ENCODE measurements around the gene TTC22. TPM values are rescaled to one million over a fixed set of nuclear protein-coding genes. Genes with fewer than 3 reads are reported as not detected.

TTC22 gene
- total RNA-seq, 8 experiments from 2014 or later = 0.27 to 2.4 (median 0.62) TPM; not detected in 2

DNA sequence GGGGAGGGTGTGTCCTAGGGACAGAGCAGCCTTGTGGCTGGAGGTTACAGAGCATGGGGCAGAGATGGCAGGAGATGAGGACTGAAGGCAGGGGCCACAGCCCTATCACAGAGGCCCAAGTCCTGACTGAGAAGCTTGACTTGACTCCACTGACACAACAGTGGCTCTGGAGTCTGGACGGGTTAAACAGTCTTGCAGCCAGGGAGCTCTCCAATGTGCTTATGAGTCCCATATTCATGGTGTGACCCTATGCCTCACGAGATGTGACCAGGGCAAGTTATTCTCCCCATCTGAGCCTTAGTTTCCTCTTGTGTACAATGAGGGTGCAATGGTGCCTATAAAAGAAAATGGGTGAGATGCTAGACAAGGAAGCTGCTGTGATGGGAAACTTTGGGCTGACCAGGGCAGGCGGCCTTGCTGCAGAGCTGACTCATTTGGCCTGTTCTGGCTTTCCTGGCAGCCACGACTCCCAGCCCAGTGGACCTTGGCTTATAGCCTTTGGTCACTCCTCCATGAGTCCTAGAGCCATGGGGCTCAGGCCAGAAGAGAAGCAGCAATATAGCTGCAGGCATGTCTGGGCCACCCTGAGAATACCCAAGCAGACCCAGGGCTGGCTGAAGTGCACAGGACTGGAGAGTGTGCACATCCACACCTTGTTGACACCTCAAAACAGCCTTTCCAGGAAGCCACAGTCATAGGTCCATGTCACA lies 2.8 kb upstream of the TTC22 start:
- Histone ChIP-seq H3K4me3 (no peak overlapping the region), H3K27ac (no peak overlapping the region), H3K4me1 (replicated peaks in 1 of 2) (no peaks in the 10 kb centered on the region)
- 0 to 75% (median 51%) methylated on average over 1 to 4 of the region's 4 CpGs; no CpG with 5 or more reads in 3 of the 10 experiments for WGBS, 10 experiments
- ATAC-seq (replicated peaks in 6 of 8) = peak in 2 of 8 experiments; percentile 33 to 63
- in situ Hi-C loops (cut with MboI; ENCODE audit: low pct_unique_long_range_greater_than_20kb in 2 of 9, low sequenced_read_pairs in 9 of 9, unreplicated experiment in 9 of 9) = loop anchor here in 4 of 9 experiments (25.0 kb wide), 4 partner anchors 142 to 942 kb away; partner anchors contain the start of genes TCEANC2 (in 3 of the 4) and TMEM59 (in 3 of the 4)

DNA sequence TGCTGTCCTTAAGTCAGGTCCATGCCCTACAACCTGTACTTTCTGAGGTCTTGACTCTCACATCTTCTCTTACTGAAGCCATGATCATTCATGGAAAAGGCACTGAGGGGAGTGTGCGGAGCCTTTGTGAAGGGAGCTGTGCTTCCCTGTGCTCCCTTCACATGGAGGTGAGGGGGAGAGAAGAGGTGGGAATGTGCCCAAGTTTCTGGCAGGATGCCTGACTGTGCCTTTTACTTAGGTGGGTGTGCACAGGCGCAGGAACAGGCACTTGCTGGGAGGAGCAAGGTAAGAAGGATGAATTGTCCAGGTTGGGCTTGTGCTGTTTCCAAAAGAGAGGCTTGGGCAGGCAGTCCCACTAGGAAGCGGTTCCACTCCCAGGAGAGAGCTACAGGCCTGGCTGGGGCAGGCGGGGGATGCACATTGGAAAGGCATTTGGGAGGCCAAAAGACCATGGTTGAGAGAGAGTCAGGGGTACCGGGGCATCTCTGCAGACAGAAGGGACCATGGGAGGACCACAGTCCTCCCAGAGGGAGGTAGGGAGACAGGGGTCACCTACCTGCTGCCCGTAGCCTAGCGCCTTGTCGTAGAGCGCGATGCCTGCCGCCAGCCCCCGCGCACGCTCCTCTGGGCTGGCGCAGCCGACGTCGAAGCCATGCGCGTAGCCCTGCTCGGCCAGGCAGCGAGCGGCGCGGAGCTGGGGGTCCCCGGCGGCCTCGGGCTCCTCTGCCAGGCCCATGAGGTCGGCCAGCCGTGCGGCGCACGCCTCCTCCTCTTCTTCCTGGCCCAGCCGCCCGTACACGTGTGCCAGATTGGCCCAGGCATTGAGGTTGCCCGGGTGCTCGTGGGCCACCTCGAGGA lies 853 bp downstream of the TTC22 start:
- no peak overlapping the region for H3K4me3 ChIP-seq
- H3K4me1 ChIP-seq (replicated peaks in 1 of 2) = peaks cover 0 to under 1% of the 10 kb centered on the region in 2 donors
- no peak overlapping the region for H3K27ac ChIP-seq
- ATAC-seq (replicated peaks in 6 of 8) = peak in 2 of 8 experiments; percentile 8 to 10
- WGBS, 10 experiments = 83 to 97% (median 94%) methylated on average over 2 to 35 of the region's 39 CpGs; no CpG with 5 or more reads in 5 of the 10 experiments
- in situ Hi-C loops (cut with MboI; ENCODE audit: low pct_unique_long_range_greater_than_20kb in 2 of 9, low sequenced_read_pairs in 9 of 9, unreplicated experiment in 9 of 9) = loop anchor here in 4 of 9 experiments (25.0 kb wide), 4 partner anchors 138 to 938 kb away; partner anchors contain the start of genes TCEANC2 (in 3 of the 4) and TMEM59 (in 3 of the 4)

DNA sequence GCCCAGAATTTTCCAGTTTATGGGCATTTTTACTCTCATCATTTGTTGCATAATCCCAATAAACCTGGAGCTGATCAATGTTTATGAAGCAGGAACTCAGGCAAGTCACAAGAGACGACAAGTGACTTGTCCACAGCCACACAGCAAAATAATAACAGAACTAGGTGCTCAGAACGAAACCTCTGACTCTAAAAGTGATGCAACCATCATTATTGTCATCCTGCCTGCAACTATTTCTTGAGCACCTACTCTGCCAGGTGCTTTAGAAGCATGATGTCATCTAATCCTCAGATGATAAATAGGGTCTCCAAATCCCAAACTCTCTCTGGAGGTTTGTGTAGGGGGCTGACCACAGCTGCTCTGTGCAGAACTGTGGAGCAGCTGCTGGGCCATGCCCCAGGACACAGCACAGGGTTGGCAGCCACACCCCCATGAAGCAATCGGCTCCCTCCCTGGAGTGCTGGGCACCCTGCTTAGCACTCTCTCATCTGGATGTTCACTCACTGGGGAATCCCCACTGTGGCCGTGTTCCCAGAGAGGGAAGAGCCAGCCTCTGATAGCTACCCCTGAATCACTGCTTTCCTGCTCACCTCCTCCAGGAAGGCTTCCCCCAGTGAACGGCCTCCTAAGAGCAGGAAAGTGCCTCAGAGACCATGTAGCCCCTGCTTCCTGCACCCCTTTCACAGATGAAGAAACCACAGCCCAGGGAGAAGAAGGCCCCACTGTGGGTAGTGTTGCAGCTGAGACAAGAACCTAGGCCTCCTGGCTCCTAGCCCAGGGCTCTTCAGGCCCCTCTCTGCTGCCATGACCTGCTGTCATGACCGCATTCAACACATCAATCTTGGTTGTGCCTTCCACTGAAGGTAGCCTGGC lies 2.1 kb downstream of the TTC22 start:
- Histone ChIP-seq H3K4me3 (no peak overlapping the region), H3K4me1 (replicated peaks in 1 of 2) (peaks cover 8 to 13% of the 10 kb centered on the region in 2 donors), H3K27ac (no peak overlapping the region)
- ATAC-seq (replicated peaks in 6 of 8) = peak in 3 of 8 experiments; percentile 22 to 51 (median 49)
- in situ Hi-C loops (cut with MboI; ENCODE audit: low pct_unique_long_range_greater_than_20kb in 2 of 9, low sequenced_read_pairs in 9 of 9, unreplicated experiment in 9 of 9) = loop anchor here in 1 of 9 experiments (25.0 kb wide), 1 partner anchor 737 kb away; the partner anchor contains the start of genes TCEANC2 and TMEM59
- 33 to 100% (median 74%) methylated on average over 1 to 6 of the region's 6 CpGs for WGBS, 10 experiments

DNA sequence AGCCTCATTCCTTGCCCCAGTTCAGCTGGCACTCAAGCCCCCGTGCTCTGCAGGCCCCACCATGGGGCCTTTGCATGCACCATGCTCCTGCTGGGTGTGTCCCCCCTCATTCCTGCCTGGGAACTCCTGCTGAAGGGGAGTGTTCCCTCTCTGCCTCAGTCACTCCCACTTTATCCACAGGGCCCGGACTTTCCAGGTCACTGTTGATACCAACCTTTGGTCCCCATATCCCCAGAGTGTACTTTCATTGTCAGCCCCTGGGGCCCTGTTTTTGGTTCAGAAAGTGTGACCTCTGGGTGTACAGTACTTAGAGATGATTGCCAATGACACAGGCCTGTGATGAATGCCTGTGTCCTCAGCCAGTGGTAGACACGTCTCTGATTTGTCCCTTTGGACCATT lies 2.9 kb downstream of the TTC22 start:
- H3K4me3 ChIP-seq = no peak overlapping the region
- 0 to 100% (median 58%) methylated on average over 1 to 3 of the region's 3 CpGs; no CpG with 5 or more reads in 4 of the 10 experiments for WGBS, 10 experiments
- in situ Hi-C loops (cut with MboI; ENCODE audit: low pct_unique_long_range_greater_than_20kb in 2 of 9, low sequenced_read_pairs in 9 of 9, unreplicated experiment in 9 of 9) = loop anchor here in 1 of 9 experiments (25.0 kb wide), 1 partner anchor 736 kb away; the partner anchor contains the start of genes TCEANC2 and TMEM59
- ATAC-seq (replicated peaks in 6 of 8) = no peak
- peaks cover 8 to 19% of the 10 kb centered on the region in 2 donors for H3K4me1 ChIP-seq (replicated peaks in 1 of 2)
- H3K27ac ChIP-seq = no peak overlapping the region

DNA sequence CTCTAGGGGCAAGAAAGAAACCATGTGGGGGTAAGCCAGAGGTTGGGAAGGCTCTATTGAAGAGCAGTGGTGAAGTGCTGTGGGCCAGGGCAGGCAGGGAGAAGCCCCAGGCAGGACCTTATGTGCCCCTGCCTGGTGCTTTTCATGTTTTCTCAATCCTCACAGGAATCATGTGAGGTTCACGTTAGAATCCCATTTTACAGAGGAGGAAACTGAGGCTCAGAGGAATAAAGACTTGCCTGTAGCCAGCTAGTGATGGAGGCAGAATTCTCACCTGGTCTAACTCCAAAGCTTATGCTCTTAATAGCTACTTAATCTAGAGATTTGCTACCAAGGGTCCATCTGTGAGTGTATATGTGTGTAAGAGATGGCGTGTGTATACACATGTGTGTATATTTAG lies 4.2 kb downstream of the TTC22 start:
- no peak for ATAC-seq (replicated peaks in 6 of 8)
- no peak overlapping the region for H3K4me3 ChIP-seq
- 86 to 100% (median 93%) methylated on average over 2 of the region's 2 CpGs; no CpG with 5 or more reads in 6 of the 10 experiments for WGBS, 10 experiments
- peaks cover 18 to 26% of the 10 kb centered on the region in 2 donors for H3K4me1 ChIP-seq (replicated peaks in 1 of 2)
- in situ Hi-C loops (cut with MboI; ENCODE audit: low pct_unique_long_range_greater_than_20kb in 2 of 9, low sequenced_read_pairs in 9 of 9, unreplicated experiment in 9 of 9) = loop anchor here in 1 of 9 experiments (25.0 kb wide), 1 partner anchor 735 kb away; the partner anchor contains the start of genes TCEANC2 and TMEM59
- no peak overlapping the region for H3K27ac ChIP-seq

DNA sequence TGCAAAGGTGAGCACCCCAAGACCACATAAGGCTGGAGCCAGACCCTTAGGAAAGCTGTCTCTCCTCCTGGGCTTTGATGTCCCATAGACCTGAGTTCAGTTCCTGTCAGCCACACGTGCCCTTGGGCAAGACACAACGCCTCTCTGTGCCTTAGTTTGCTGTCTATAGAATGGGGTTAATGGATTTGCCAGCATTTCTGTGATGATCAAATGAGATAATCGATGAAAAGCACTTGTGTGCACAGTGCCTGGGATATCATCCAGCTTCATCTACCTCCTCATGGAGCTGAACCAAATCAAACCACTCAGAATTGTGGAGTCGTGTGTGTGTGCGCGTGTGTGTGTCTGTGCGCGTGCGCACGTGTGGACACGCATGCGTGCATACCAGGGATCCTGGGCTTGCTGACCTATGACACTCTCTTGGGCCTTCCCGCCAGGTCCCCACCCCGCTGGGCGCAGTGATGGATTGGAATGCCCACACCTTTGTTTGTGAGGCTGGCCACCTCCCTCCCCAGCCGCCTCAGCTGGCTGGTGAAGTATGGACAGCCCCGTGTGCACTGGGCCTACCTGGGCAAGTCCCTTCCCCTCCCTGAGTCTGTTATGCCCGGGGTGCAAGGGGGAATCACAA lies 5.2 kb downstream of the TTC22 start:
- in situ Hi-C loops (cut with MboI; ENCODE audit: low pct_unique_long_range_greater_than_20kb in 2 of 9, low sequenced_read_pairs in 9 of 9, unreplicated experiment in 9 of 9) = loop anchor here in 1 of 9 experiments (25.0 kb wide), 1 partner anchor 734 kb away; the partner anchor contains the start of genes TCEANC2 and TMEM59
- H3K4me1 ChIP-seq (replicated peaks in 1 of 2) = peaks cover 18 to 26% of the 10 kb centered on the region in 2 donors
- no peak overlapping the region for H3K27ac ChIP-seq
- 60 to 100% (median 90%) methylated on average over 1 to 16 of the region's 18 CpGs; no CpG with 5 or more reads in 3 of the 10 experiments for WGBS, 10 experiments
- ATAC-seq (replicated peaks in 6 of 8) = no peak
- no peak overlapping the region for H3K4me3 ChIP-seq

DNA sequence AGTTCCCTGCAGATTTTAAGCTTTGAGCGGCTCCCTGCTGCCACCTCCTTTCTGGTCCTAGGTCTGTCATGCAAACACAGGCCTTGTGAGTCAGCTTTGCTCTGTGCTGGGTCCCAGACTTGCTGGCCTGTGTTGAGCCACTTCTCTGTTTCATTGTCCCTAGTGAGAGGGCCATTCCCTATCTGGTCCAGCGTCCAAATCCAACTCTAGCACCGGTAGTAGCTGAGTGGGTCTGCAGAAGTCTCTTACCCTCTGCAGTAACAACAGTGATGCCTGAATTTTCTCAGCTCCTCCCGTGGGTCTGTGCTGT lies 5.8 kb downstream of the TTC22 start:
- Histone ChIP-seq H3K27ac (no peak overlapping the region), H3K4me3 (no peak overlapping the region), H3K4me1 (replicated peaks in 1 of 2) (peaks cover 18 to 26% of the 10 kb centered on the region in 2 donors)
- WGBS, 10 experiments = 33 to 80% (median 62%) methylated on average over 2 to 4 of the region's 4 CpGs; no CpG with 5 or more reads in 5 of the 10 experiments
- peak in 7 of 8 experiments; percentile 16 to 66 (median 62) for ATAC-seq (replicated peaks in 6 of 8)
- in situ Hi-C loops (cut with MboI; ENCODE audit: low pct_unique_long_range_greater_than_20kb in 2 of 9, low sequenced_read_pairs in 9 of 9, unreplicated experiment in 9 of 9) = loop anchor here in 1 of 9 experiments (25.0 kb wide), 1 partner anchor 733 kb away; the partner anchor contains the start of genes TCEANC2 and TMEM59

DNA sequence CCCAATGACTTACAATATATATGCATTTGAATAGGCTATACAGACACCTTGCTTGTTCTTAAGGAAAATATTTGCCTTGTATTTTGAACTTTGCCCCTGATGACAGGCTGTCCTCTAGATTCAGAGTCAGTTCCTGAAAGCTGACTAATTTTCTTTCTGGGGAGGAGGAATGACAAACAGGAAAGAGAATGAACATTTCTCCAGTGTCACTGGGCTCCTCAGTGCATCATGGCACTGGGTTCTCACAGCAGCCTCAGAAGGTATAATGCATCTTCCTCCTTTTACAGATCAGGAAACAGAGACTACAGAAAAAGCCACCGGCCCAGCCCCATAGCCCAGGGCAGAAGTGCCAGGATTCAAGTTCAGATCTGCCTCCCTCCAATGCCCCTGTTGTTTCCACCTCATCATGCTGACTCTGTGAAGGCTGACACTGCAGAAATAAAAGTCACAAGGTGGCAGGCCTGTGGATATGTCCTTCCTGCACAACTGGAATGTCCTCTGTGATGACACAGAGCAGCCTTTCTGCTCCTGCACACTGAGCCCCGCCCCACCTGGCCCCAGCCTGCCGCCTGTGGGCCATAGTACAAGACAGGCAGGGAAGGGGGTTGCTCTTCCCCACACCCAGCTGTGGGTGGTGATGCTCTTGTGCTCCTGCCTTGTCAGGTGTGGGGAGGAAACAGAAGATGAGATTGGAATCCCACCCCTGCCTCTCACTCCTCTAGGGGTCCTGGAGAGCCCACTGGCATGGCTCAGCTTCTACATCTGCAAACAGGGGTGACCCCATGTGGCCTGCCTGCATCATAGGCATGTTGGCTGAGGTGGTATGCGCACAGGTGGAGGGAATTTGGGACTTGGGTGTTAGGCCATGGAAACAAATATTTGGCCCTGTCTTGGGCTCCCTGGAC lies 6.4 kb downstream of the TTC22 start:
- in situ Hi-C loops (cut with MboI; ENCODE audit: low pct_unique_long_range_greater_than_20kb in 2 of 9, low sequenced_read_pairs in 9 of 9, unreplicated experiment in 9 of 9) = loop anchor here in 1 of 9 experiments (25.0 kb wide), 1 partner anchor 732 kb away; the partner anchor contains the start of genes TCEANC2 and TMEM59
- 0 to 86% (median 83%) methylated on average over 1 to 2 of the region's 4 CpGs; no CpG with 5 or more reads in 3 of the 10 experiments for WGBS, 10 experiments
- peaks cover 18 to 27% of the 10 kb centered on the region in 2 donors for H3K4me1 ChIP-seq (replicated peaks in 1 of 2)
- ATAC-seq (replicated peaks in 6 of 8) = peak in 6 of 8 experiments; percentile 16 to 86 (median 83)
- peak overlapping the region in 1 of 2 donors; percentile 31 for H3K27ac ChIP-seq
- H3K4me3 ChIP-seq = no peak overlapping the region

DNA sequence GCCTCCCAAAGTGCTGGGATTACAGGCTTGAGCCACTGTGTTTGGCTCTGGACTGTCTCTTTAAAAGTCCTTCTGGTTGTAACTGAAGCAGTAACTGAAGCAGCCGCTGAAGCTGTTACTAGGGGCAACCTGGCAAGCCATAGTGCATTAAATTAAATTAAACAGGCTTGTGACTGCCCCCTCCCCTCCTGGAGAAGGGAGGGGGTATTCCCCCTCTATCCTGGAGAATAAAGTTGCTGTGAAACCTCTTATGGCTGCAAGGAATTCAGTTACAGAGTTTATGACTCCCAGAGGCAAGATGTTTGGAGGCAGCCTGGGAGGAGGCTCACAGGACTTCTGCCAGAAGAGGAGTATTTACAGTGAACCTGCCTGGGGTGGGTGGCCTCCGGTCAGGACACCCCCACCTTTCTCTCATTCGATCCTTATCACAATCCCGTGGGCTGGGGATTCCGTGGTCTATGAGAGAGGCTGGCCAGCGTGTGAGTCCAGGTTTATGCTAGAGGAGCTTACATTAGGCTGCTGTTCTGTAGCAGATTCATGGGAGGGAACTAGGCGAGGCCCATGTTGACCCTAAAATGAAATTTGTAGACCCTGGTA lies 8.3 kb downstream of the TTC22 start:
- H3K27ac ChIP-seq = no peak overlapping the region

DNA sequence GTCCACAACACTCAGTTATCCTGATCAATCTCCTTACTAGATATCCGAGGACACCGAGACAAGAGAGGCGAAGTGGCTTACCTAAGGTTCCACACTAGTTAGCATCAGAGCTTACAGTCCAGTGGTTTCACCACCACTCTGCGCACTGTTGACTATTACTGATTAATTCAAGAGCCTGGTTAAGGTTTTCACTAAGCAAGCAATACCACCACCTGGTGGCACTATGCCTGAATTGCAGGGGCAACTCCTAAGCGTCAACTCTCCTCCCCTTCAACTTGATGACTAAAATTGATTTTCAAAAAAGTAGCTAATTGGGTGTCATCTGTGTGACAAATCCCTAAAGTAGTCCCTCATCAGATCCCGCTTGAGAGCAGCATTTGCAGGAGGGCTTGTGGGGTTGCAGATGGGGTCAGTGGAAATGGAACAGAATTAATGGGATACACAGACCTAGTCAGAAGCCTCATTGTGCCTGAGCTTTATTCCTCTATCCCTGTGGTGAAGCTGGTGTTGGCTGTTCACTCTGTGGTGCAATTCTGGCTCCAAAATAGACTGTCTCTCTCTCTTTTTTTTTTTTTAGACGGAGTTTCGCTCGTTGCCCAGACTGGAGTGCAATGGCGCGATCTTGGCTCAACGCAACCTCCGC lies 9.1 kb downstream of the TTC22 start:
- H3K27ac ChIP-seq = no peak overlapping the region
- no peak overlapping the region for H3K4me3 ChIP-seq
- WGBS, 10 experiments = 33 to 100% (median 86%) methylated on average over 1 to 13 of the region's 13 CpGs; no CpG with 5 or more reads in 2 of the 10 experiments
- in situ Hi-C loops (cut with MboI; ENCODE audit: low pct_unique_long_range_greater_than_20kb in 2 of 9, low sequenced_read_pairs in 9 of 9, unreplicated experiment in 9 of 9) = loop anchor here in 1 of 9 experiments (25.0 kb wide), 1 partner anchor 730 kb away; the partner anchor contains the start of genes TCEANC2 and TMEM59
- peaks cover 24 to 44% of the 10 kb centered on the region in 2 donors for H3K4me1 ChIP-seq (replicated peaks in 1 of 2)
- peak in 1 of 8 experiments; percentile 15 for ATAC-seq (replicated peaks in 6 of 8)

More for the DNA sequence above, 8.3 kb downstream of the TTC22 start:
- H3K4me3 ChIP-seq = no peak overlapping the region
- H3K4me1 ChIP-seq (replicated peaks in 1 of 2) = peaks cover 24 to 44% of the 10 kb centered on the region in 2 donors
- in situ Hi-C loops (cut with MboI; ENCODE audit: low pct_unique_long_range_greater_than_20kb in 2 of 9, low sequenced_read_pairs in 9 of 9, unreplicated experiment in 9 of 9) = loop anchor here in 1 of 9 experiments (25.0 kb wide), 1 partner anchor 730 kb away; the partner anchor contains the start of genes TCEANC2 and TMEM59
- 0 to 48% (median 8%) methylated on average over 1 to 7 of the region's 7 CpGs; no CpG with 5 or more reads in 4 of the 10 experiments for WGBS, 10 experiments
- ATAC-seq (replicated peaks in 6 of 8) = peak in 6 of 8 experiments; percentile 26 to 79 (median 70)
